Activated CD4-positive, alpha-beta T cell treated with anti-CD3 and anti-CD28 coated beads, Interleukin-2, amount 10 ng/mL, durations not matched to agents 7 days and 5 days (primary cell): ENCODE measurements around the gene PLXDC1. TPM values are rescaled to one million over a fixed set of nuclear protein-coding genes. Genes with fewer than 3 reads are reported as not detected.

Source experiments
- CTCF ChIA-PET: fragments of 350-600 bp; sonication (Branson Sonifier 250); formaldehyde crosslinking; loops from one replicate; lab custom pipeline; 2021; ENCODE audit warnings: antibody characterized with exemption; lab: Charles Lee
- POLR2A ChIA-PET: fragments of 350-600 bp; sonication (Branson Sonifier 250); formaldehyde crosslinking; loops from one replicate; lab custom pipeline; 2021; ENCODE audit warnings: antibody characterized with exemption; lab: Charles Lee
- DNase-seq: peaks from one replicate; pipeline ENCODE4 v3.0.0-alpha.2; 2020
- H3K27ac Mint-ChIP-seq: one replicate; pipeline ENCODE4 v1.8.0; 2021; ENCODE audit warnings: mild to moderate bottlenecking, moderate library complexity, mixed read lengths
- H3K27me3 Mint-ChIP-seq: one replicate; pipeline ENCODE4 v1.8.0; 2021; ENCODE audit warnings: mixed read lengths
- H3K36me3 Mint-ChIP-seq: one replicate; pipeline ENCODE4 v1.8.0; 2021; ENCODE audit warnings: low read depth, mixed read lengths
- H3K4me1 Mint-ChIP-seq: one replicate; pipeline ENCODE4 v1.8.0; 2021; ENCODE audit warnings: mixed read lengths
- H3K4me3 Mint-ChIP-seq: one replicate; pipeline ENCODE4 v1.8.0; 2021; ENCODE audit warnings: mild to moderate bottlenecking, moderate library complexity, mixed read lengths
- H3K9me3 Mint-ChIP-seq: one replicate; pipeline ENCODE4 v1.8.0; 2021; ENCODE audit warnings: mixed read lengths
- total RNA-seq, 2 experiments: library from RNA; stranded (reverse); gene quantifications; one replicate each; pipeline ENCODE4 v1.2.3, GENCODE V29; 2021

Gene PLXDC1
- total RNA-seq, 2 experiments from 2014 or later = 6.0 to 6.3 TPM

GRCh38 chr17:39150104-39150634 is 1.3 kb downstream of the PLXDC1 start:
- H3K36me3 Mint-ChIP-seq = peaks cover 2% of the 10 kb centered on the region
- ChIA-PET CTCF (interaction anchor here (0.7 kb wide), 1 partner anchor 167 kb away, joined by 3 read pairs; no protein-coding TSS in a partner anchor), POLR2A (no interaction called here)
- no peak for DNase-seq
- peaks cover 17% of the 10 kb centered on the region for H3K27me3 Mint-ChIP-seq
- H3K4me1 Mint-ChIP-seq = peaks cover 40% of the 10 kb centered on the region
- H3K4me3 Mint-ChIP-seq = peak overlapping the region; percentile 6
- no peak overlapping the region for H3K27ac Mint-ChIP-seq
- no peaks in the 10 kb centered on the region for H3K9me3 Mint-ChIP-seq

GRCh38 chr17:39147221-39148185 is 3.9 kb downstream of the PLXDC1 start:
- Mint-ChIP-seq H3K27me3 (peaks cover 13% of the 10 kb centered on the region), H3K27ac (no peak overlapping the region), H3K9me3 (no peaks in the 10 kb centered on the region), H3K4me3 (no peak overlapping the region), H3K36me3 (no peaks in the 10 kb centered on the region), H3K4me1 (peaks cover 20% of the 10 kb centered on the region)
- DNase-seq = no peak
- CTCF ChIA-PET = interaction anchor here (0.6 to 2.1 kb wide), 7 partner anchors 14 to 520 kb away, joined by 3 to 7 read pairs (median 3); no protein-coding TSS in a partner anchor
- POLR2A ChIA-PET = interaction anchor here (0.6 kb wide), 1 partner anchor 142 kb away, joined by 5 read pairs; no protein-coding TSS in a partner anchor

- Mint-ChIP-seq H3K4me1 (peaks cover 12% of the 10 kb centered on the region), H3K27me3 (peaks cover 13% of the 10 kb centered on the region), H3K27ac (no peak overlapping the region), H3K36me3 (no peaks in the 10 kb centered on the region), H3K4me3 (no peak overlapping the region), H3K9me3 (no peaks in the 10 kb centered on the region)
- CTCF ChIA-PET = interaction anchor here (1.3 to 2.1 kb wide), 2 partner anchors 19 to 163 kb away, joined by 7 read pairs; no protein-coding TSS in a partner anchor
- POLR2A ChIA-PET = no interaction called here
- no peak for DNase-seq
Measured at GRCh38 chr17:39146273-39146672, 5.2 kb downstream of the PLXDC1 start.

- no peaks in the 10 kb centered on the region for H3K36me3 Mint-ChIP-seq
- H3K4me3 Mint-ChIP-seq = no peak overlapping the region
- DNase-seq = no peak
- H3K27me3 Mint-ChIP-seq = peaks cover 8% of the 10 kb centered on the region
- ChIA-PET CTCF (interaction anchor here (0.6 to 2.9 kb wide), 4 partner anchors 8 to 162 kb away, joined by 3 to 10 read pairs (median 6); no protein-coding TSS in a partner anchor), POLR2A (no interaction called here)
- no peak overlapping the region for H3K27ac Mint-ChIP-seq
- H3K9me3 Mint-ChIP-seq = no peaks in the 10 kb centered on the region
- H3K4me1 Mint-ChIP-seq = peaks cover 6% of the 10 kb centered on the region
Measured at GRCh38 chr17:39145143-39145542, 6.3 kb downstream of the PLXDC1 start.

- no peaks in the 10 kb centered on the region for H3K36me3 Mint-ChIP-seq
- H3K4me1 Mint-ChIP-seq = peaks cover under 1% of the 10 kb centered on the region
- no peaks in the 10 kb centered on the region for H3K9me3 Mint-ChIP-seq
- H3K27me3 Mint-ChIP-seq = peaks cover 1% of the 10 kb centered on the region
- no peak overlapping the region for H3K4me3 Mint-ChIP-seq
- no peak overlapping the region for H3K27ac Mint-ChIP-seq
- POLR2A ChIA-PET = no interaction called here
- CTCF ChIA-PET = interaction anchor here (0.6 to 2.9 kb wide), 4 partner anchors 9 to 277 kb away, joined by 3 to 10 read pairs (median 4); no protein-coding TSS in a partner anchor
- DNase-seq = no peak
Measured at GRCh38 chr17:39144416-39144840, 7.0 kb downstream of the PLXDC1 start.

GRCh38 chr17:39143552-39144093 is 7.8 kb downstream of the PLXDC1 start:
- Mint-ChIP-seq H3K4me3 (no peak overlapping the region), H3K27me3 (no peaks in the 10 kb centered on the region), H3K4me1 (no peaks in the 10 kb centered on the region), H3K27ac (no peak overlapping the region), H3K36me3 (no peaks in the 10 kb centered on the region), H3K9me3 (no peaks in the 10 kb centered on the region)
- no peak for DNase-seq
- POLR2A ChIA-PET = no interaction called here
- CTCF ChIA-PET = interaction anchor here (0.5 to 2.9 kb wide), 3 partner anchors 10 to 287 kb away, joined by 3 to 10 read pairs (median 3); no protein-coding TSS in a partner anchor

- no peaks in the 10 kb centered on the region for H3K36me3 Mint-ChIP-seq
- DNase-seq = no peak
- ChIA-PET POLR2A (no interaction called here), CTCF (interaction anchor here (1.1 kb wide), 1 partner anchor 9 kb away, joined by 3 read pairs; the partner anchor contains the start of gene PLXDC1)
- no peaks in the 10 kb centered on the region for H3K27me3 Mint-ChIP-seq
- H3K9me3 Mint-ChIP-seq = no peaks in the 10 kb centered on the region
- H3K27ac Mint-ChIP-seq = no peak overlapping the region
- H3K4me3 Mint-ChIP-seq = no peak overlapping the region
- no peaks in the 10 kb centered on the region for H3K4me1 Mint-ChIP-seq
Measured at GRCh38 chr17:39141915-39142664, 9.3 kb downstream of the PLXDC1 start.

- CTCF ChIA-PET = no interaction called here
- Mint-ChIP-seq H3K27me3 (no peaks in the 10 kb centered on the region), H3K4me1 (no peaks in the 10 kb centered on the region), H3K27ac (no peak overlapping the region), H3K9me3 (no peaks in the 10 kb centered on the region), H3K4me3 (no peak overlapping the region), H3K36me3 (no peaks in the 10 kb centered on the region)
- no peak for DNase-seq
- POLR2A ChIA-PET = no interaction called here
Measured at GRCh38 chr17:39141294-39141693, 10.1 kb downstream of the PLXDC1 start.

GRCh38 chr17:39139561-39139960 is 11.9 kb downstream of the PLXDC1 start:
- no peaks in the 10 kb centered on the region for H3K36me3 Mint-ChIP-seq
- POLR2A ChIA-PET = no interaction called here
- DNase-seq = no peak
- no peak overlapping the region for H3K4me3 Mint-ChIP-seq
- CTCF ChIA-PET = interaction anchor here (0.8 to 1.9 kb wide), 5 partner anchors 13 to 176 kb away, joined by 3 to 6 read pairs (median 5); no protein-coding TSS in a partner anchor
- H3K27ac Mint-ChIP-seq = no peak overlapping the region
- no peaks in the 10 kb centered on the region for H3K27me3 Mint-ChIP-seq
- no peaks in the 10 kb centered on the region for H3K4me1 Mint-ChIP-seq
- no peaks in the 10 kb centered on the region for H3K9me3 Mint-ChIP-seq

GRCh38 chr17:39139161-39139511 is 12.3 kb downstream of the PLXDC1 start:
- ChIA-PET CTCF (interaction anchor here (0.6 to 1.9 kb wide), 5 partner anchors 14 to 175 kb away, joined by 3 to 6 read pairs (median 4); no protein-coding TSS in a partner anchor), POLR2A (no interaction called here)
- Mint-ChIP-seq H3K27me3 (no peaks in the 10 kb centered on the region), H3K9me3 (no peaks in the 10 kb centered on the region), H3K4me3 (no peak overlapping the region), H3K4me1 (no peaks in the 10 kb centered on the region), H3K36me3 (no peaks in the 10 kb centered on the region), H3K27ac (no peak overlapping the region)
- no peak for DNase-seq

GRCh38 chr17:39138431-39139160 is 12.8 kb downstream of the PLXDC1 start:
- Mint-ChIP-seq H3K4me1 (no peaks in the 10 kb centered on the region), H3K27me3 (no peaks in the 10 kb centered on the region), H3K4me3 (no peak overlapping the region), H3K27ac (no peak overlapping the region), H3K36me3 (no peaks in the 10 kb centered on the region), H3K9me3 (no peaks in the 10 kb centered on the region)
- DNase-seq = no peak
- POLR2A ChIA-PET = no interaction called here
- CTCF ChIA-PET = interaction anchor here (0.6 to 1.9 kb wide), 5 partner anchors 13 to 175 kb away, joined by 3 to 6 read pairs (median 4); partner anchors contain the start of gene PLXDC1
